ENCODE results near the gene ITGB2. TPM values are rescaled to one million over a fixed set of nuclear protein-coding genes. Genes with fewer than 3 reads are reported as not detected.

The ITGB2 gene
- total RNA-seq, 1 donor from 2014 or later = 65.5 TPM

DNA sequence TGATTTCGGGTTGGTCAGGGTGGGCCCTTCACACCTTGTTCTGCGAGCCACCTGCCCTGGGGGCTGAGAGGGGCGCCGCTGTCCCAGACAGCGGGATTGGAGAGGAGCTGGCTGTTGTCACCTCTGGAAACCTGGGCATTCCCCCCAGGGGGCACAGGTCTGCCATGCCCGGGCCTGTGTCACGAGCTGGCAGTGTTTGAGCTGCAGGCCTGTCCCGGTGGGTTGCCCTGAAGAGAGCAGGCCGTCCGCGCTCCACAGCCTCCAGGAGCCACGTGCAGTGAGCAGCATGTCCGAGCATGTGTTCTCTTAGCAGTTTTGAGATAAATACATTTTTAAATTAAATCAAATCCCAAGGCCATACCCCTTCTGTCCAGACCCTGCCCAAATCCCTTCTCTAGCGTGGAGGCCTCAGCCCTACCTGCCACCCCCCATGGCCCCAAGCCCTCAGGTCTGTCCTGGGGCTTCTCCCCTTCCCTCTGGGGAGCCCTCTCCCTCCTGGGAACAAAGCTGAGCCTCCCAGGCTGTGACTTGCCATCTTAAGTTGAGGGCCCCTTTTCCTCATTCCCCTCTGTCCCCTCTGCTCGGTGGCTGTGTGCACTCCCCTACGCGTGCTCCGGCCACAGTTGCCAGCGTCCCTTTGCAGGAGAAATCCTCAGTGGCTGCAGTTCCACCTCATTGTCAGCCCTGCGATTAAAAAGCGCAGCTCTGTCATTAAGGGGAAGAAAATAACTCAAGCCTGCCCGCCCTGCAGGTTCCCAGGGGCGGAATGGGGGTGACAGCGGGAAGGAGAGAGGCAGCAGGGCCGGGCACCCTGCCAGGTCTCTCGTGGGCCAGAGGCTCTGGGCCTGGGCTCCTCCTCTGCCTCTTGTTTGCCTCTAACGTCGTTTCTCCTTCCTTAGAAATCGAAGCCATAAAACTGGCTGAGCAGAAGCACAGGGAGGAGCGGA, 45.7 kb upstream of the ITGB2 start:
- Histone ChIP-seq H3K27ac (peak overlapping the region; percentile 72 to 87), H3K4me1 (peaks cover 23 to 46% of the 10 kb centered on the region in 2 donors), H3K9me3 (no peaks in the 10 kb centered on the region), H3K27me3 (no peaks in the 10 kb centered on the region), H3K36me3 (peaks cover 0 to 10% of the 10 kb centered on the region in 2 donors), H3K4me3 (peak overlapping the region; percentile 7 to 46)
- TF ChIP-seq, protein P1, sequence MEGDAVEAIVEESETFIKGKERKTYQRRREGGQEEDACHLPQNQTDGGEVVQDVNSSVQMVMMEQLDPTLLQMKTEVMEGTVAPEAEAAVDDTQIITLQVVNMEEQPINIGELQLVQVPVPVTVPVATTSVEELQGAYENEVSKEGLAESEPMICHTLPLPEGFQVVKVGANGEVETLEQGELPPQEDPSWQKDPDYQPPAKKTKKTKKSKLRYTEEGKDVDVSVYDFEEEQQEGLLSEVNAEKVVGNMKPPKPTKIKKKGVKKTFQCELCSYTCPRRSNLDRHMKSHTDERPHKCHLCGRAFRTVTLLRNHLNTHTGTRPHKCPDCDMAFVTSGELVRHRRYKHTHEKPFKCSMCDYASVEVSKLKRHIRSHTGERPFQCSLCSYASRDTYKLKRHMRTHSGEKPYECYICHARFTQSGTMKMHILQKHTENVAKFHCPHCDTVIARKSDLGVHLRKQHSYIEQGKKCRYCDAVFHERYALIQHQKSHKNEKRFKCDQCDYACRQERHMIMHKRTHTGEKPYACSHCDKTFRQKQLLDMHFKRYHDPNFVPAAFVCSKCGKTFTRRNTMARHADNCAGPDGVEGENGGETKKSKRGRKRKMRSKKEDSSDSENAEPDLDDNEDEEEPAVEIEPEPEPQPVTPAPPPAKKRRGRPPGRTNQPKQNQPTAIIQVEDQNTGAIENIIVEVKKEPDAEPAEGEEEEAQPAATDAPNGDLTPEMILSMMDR (IDR thresholded peaks at IDR 0.05) = no peak
- DNase-seq (ENCODE audit: low spot score in 2 of 2) = no peak
- intact Hi-C loops (cut with DNase I) = no loop called here

DNA sequence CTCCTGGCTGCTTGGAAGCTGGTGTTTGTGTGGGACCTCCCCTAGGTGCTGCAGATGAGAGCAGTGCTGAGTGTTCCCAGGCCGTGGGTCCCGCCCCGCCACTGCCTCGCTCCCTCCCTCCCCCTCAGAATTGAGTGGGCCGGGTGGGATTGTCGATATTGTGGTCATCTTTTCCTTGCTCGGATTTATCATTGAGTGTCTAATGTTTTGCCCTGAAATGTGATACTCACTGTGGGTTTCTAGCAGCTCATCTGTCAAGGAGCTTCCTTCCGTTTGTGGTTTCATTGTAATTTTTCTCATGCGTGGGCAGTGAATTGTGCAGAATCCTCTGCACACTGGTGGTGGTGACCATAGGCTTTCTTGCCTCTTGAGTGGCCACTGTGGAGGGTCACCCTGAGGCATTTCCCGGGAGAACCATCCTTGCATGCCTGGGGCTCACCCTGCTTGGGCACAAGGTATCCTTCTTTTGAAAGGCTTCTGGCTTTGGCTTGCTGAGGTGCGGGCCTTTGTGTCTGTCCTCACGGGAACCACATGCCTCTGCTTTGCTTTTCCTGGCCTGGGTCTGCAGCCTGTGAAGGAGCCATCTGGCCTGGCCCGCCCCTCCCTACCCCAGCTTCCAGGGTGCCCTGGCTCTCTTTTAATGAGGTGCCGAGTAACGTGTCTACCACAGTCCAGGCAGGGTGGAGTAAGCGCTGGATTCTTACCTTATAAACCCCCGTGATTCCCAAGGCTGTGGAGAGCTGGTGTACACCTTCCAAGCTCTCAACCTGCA, 44.7 kb upstream of the ITGB2 start:
- Histone ChIP-seq H3K4me1 (peaks cover 23 to 56% of the 10 kb centered on the region in 2 donors), H3K27me3 (no peaks in the 10 kb centered on the region), H3K36me3 (peaks cover 0 to 12% of the 10 kb centered on the region in 2 donors), H3K9me3 (no peaks in the 10 kb centered on the region), H3K4me3 (no peak overlapping the region), H3K27ac (peak overlapping the region; percentile 72 to 87)
- TF ChIP-seq, protein P1 (IDR thresholded peaks at IDR 0.05) = no peak
- intact Hi-C loops (cut with DNase I) = no loop called here
- no peak for DNase-seq (ENCODE audit: low spot score in 2 of 2)

DNA sequence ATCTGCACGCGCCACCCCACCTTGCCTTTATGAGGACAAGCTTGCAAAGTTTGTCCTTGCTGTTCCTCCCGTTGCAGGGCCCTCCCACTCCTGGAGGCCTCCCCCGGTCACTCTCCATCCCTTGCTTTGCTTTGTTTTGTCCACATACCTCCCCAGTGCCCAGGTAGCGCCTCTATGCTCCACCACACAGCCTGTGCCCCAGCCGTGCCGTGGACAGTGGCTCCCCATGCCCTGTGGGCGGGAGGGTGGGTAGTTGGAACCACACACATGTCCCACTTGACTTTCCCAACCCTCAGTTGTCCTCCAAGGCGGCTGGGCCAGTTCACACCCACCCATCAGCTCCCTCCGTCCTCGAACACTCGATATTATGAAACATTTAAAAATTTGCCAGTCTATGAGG, 43.7 kb upstream of the ITGB2 start:
- Histone ChIP-seq H3K4me1 (peaks cover 34 to 66% of the 10 kb centered on the region in 2 donors), H3K9me3 (no peaks in the 10 kb centered on the region), H3K27me3 (no peaks in the 10 kb centered on the region), H3K27ac (peak overlapping the region; percentile 49 to 87), H3K36me3 (peaks cover 0 to 10% of the 10 kb centered on the region in 2 donors), H3K4me3 (no peak overlapping the region)
- TF ChIP-seq, protein P1 (IDR thresholded peaks at IDR 0.05) = no peak
- no peak for DNase-seq (ENCODE audit: low spot score in 2 of 2)
- intact Hi-C loops (cut with DNase I) = loop anchor here (5.0 kb wide), 1 partner anchor 53 kb away; no protein-coding TSS in a partner anchor

DNA sequence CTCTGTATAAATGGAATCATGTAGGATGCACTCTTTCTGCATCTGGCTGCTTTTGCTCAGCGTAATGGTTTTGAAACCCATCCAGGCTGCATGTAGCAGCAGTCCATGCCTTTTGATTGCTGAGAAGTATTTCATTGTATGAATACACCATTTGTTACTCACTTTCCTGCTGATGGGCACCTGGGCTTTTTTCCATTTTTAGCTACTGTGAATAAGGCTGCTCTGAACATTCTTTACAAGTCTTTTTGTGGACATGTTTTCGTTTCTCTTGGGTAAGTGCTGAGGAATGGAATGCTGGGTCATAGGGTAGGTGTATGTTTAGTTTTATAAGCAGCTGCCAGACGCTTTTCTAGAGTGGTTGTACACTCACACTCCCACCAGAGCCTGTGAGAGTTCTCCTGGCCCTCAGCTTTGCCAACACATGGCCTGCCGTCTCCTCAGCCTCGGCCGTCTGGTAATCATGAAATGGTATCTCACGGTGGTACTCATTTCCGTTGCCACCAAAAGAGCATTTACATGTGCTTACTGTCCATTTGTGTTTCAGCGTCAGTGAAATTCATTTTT, 41.8 kb upstream of the ITGB2 start:
- Histone ChIP-seq H3K4me1 (peaks cover 38 to 74% of the 10 kb centered on the region in 2 donors), H3K27ac (peak overlapping the region; percentile 84 to 90), H3K27me3 (no peaks in the 10 kb centered on the region), H3K9me3 (no peaks in the 10 kb centered on the region), H3K4me3 (no peak overlapping the region), H3K36me3 (peaks cover 0 to 6% of the 10 kb centered on the region in 2 donors)
- intact Hi-C loops (cut with DNase I) = loop anchor here (1.0 to 5.0 kb wide), 3 partner anchors 21 to 88 kb away; no protein-coding TSS in a partner anchor
- TF ChIP-seq, protein P1 (IDR thresholded peaks at IDR 0.05) = no peak
- DNase-seq (ENCODE audit: low spot score in 2 of 2) = peak in 1 of 2 donors; percentile 91
